HG02885 (cell line): ENCODE data around the gene ME3.

Source experiments
- ATAC-seq: cut with Tn5 transposase; IDR thresholded peaks from one replicate; pipeline ENCODE4 v1.9.1; 2021; ENCODE audit warnings: mild to moderate bottlenecking; ENCODE audit not compliant: unreplicated experiment, poor library complexity

The ME3 gene

GRCh38 chr11:86416494-86416893 lies 255.9 kb downstream of the ME3 start:
- no peak for ATAC-seq

- no peak for ATAC-seq
Observed at GRCh38 chr11:86415026-86415425, 257.4 kb downstream of the ME3 start.

GRCh38 chr11:86414032-86414431 lies 258.4 kb downstream of the ME3 start:
- ATAC-seq = no peak

GRCh38 chr11:86408845-86409244 lies 263.6 kb downstream of the ME3 start:
- no peak for ATAC-seq

- ATAC-seq = no peak
Observed at GRCh38 chr11:86403458-86403857, 269.0 kb downstream of the ME3 start.

- no peak for ATAC-seq
Observed at GRCh38 chr11:86398106-86398505, 274.3 kb downstream of the ME3 start.

- ATAC-seq = no peak
Observed at GRCh38 chr11:86397351-86397750, 275.1 kb downstream of the ME3 start.

GRCh38 chr11:86396396-86396795 lies 276.0 kb downstream of the ME3 start:
- ATAC-seq = no peak

GRCh38 chr11:86395061-86395551 lies 277.3 kb downstream of the ME3 start:
- no peak for ATAC-seq
